ENCODE data around the gene DISC1. TPM values are rescaled to one million over a fixed set of nuclear protein-coding genes. Genes with fewer than 3 reads are reported as not detected.

DISC1 gene
- total RNA-seq, 1 experiment from 2014 or later = 1.8 TPM

DNA sequence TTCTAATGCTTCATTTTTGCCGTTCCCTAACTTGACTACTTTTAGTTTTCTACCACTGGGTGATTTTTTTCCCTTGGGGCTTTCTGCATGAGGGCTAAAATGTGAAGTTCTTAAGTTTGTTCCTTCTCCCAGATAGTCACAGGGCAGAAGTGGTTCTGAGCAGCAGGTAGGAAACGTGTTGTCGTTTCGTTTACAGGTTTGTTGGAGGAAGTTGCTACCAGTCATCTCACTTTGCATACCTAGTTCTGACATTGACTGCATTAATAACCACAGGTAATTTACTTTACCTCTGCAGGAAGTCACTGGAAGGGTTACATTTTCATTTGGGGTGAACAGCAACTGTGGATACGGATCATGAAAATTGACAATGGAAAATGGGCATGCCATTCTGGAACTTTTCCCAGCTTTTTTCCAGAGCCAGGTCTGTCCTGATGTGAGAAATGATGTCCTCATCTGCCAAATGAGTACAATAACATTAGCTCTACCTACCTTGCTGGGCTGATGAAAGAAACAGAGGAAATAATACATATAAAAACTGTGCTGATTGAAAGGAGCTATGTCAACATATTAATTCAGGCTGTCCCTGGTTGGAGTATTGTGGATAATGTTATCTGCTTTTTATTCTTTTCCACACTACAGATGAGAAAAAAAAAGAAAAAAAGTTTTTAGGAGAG, 94.2 kb downstream of the DISC1 start:
- ChIA-PET CTCF (no interaction called here), POLR2A (no interaction called here), RAD21 (ENCODE audit: low non-redundant PET in 1 of 2, low total read pairs in 2 of 2, uncharacterized antibody in 2 of 2, unreplicated experiment in 2 of 2) (no interaction called here)
- no peak for DNase-seq (ENCODE audit: low read depth, low spot score)
- H3K4me3 ChIP-seq (replicated peaks in 1 of 2; ENCODE audit: low read depth in 1 of 2, low read length in 2 of 2) = no peak overlapping the region
- H3K9me3 ChIP-seq (ENCODE audit: control insufficient read depth in 1 of 2, insufficient read depth in 1 of 2, low read depth in 1 of 2, low read length in 2 of 2) = no peaks in the 10 kb centered on the region
- no peak overlapping the region for H3K27ac ChIP-seq (ENCODE audit: low read depth, low read length)
- no peaks in the 10 kb centered on the region for H3K27me3 ChIP-seq (ENCODE audit: insufficient read depth, low read length)
- ATAC-seq = no peak
- H3K4me1 ChIP-seq (ENCODE audit: control insufficient read depth in 1 of 2, insufficient read depth in 2 of 2, low read length in 2 of 2) = no peaks in the 10 kb centered on the region
- no peaks in the 10 kb centered on the region for H3K36me3 ChIP-seq (ENCODE audit: control insufficient read depth in 1 of 2, insufficient read depth in 2 of 2, low read length in 2 of 2)
- intact Hi-C loops (cut with micrococcal nuclease) = loop anchor here (10.0 kb wide), 1 partner anchor 904 kb away; no protein-coding TSS in a partner anchor
- no peak for TF ChIP-seq ZFX (IDR thresholded peaks at IDR 0.05)
- no peak for TF ChIP-seq EZH2 (IDR thresholded peaks at IDR 0.05)
- no peak for TF ChIP-seq SIN3A (IDR thresholded peaks at IDR 0.05; ENCODE audit: low read depth)
- TF ChIP-seq POLR2A (IDR thresholded peaks at IDR 0.05; ENCODE audit: borderline replicate concordance, extremely low read depth, insufficient read depth, insufficient read length) = no peak
- no peak for TF ChIP-seq CEBPB (IDR thresholded peaks at IDR 0.05; ENCODE audit: low read depth)
- no peak for TF ChIP-seq JUND (IDR thresholded peaks at IDR 0.05)
- no peak for TF ChIP-seq EGR1 (IDR thresholded peaks at IDR 0.05; ENCODE audit: low read depth)
- no peak for TF ChIP-seq SRF (IDR thresholded peaks at IDR 0.05; ENCODE audit: low read depth)
- no peak for TF ChIP-seq FOSL1 (IDR thresholded peaks at IDR 0.05; ENCODE audit: low read depth)
- TF ChIP-seq EZH2phosphoT487 (IDR thresholded peaks at IDR 0.05; ENCODE audit: borderline replicate concordance) = no peak
- H3K9me2 ChIP-seq (ENCODE audit: insufficient read depth) = no peaks in the 10 kb centered on the region
- no peak overlapping the region for H3K9ac ChIP-seq (ENCODE audit: low read length)
- no peaks in the 10 kb centered on the region for H3K79me2 ChIP-seq (ENCODE audit: insufficient read depth, low read length)
- H4K20me1 ChIP-seq (ENCODE audit: insufficient read depth) = no peaks in the 10 kb centered on the region
- no TSS peak for BruUV-seq (replicated peaks)
- H2AFZ ChIP-seq (ENCODE audit: low read depth, low read length, poor library complexity, severe bottlenecking) = no peak overlapping the region
- H3K4me2 ChIP-seq (ENCODE audit: low read length) = no peak overlapping the region

DNA sequence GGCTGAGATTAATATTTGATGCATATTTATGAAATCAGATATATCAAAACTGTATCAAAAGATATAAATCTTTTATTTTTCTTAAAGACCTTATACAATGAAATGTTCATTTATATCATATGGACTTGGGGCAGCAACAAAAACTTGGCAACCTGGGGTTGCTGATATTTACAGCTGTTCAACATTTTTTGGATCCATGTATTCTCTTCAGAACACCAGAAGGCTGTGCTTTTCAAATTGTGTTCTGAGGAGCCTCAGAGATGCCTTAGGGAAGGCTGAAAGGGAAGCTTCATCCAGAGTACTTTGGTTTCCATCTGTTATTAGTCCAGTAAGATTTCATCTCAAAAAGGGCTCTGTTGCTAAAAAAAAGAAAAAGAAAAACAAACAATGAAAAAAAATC, 94.8 kb downstream of the DISC1 start:
- RAD21 ChIA-PET (ENCODE audit: low non-redundant PET in 1 of 2, low total read pairs in 2 of 2, uncharacterized antibody in 2 of 2, unreplicated experiment in 2 of 2) = no interaction called here
- intact Hi-C loops (cut with micrococcal nuclease) = loop anchor here (10.0 kb wide), 1 partner anchor 903 kb away; no protein-coding TSS in a partner anchor
- TF ChIP-seq, protein P1, sequence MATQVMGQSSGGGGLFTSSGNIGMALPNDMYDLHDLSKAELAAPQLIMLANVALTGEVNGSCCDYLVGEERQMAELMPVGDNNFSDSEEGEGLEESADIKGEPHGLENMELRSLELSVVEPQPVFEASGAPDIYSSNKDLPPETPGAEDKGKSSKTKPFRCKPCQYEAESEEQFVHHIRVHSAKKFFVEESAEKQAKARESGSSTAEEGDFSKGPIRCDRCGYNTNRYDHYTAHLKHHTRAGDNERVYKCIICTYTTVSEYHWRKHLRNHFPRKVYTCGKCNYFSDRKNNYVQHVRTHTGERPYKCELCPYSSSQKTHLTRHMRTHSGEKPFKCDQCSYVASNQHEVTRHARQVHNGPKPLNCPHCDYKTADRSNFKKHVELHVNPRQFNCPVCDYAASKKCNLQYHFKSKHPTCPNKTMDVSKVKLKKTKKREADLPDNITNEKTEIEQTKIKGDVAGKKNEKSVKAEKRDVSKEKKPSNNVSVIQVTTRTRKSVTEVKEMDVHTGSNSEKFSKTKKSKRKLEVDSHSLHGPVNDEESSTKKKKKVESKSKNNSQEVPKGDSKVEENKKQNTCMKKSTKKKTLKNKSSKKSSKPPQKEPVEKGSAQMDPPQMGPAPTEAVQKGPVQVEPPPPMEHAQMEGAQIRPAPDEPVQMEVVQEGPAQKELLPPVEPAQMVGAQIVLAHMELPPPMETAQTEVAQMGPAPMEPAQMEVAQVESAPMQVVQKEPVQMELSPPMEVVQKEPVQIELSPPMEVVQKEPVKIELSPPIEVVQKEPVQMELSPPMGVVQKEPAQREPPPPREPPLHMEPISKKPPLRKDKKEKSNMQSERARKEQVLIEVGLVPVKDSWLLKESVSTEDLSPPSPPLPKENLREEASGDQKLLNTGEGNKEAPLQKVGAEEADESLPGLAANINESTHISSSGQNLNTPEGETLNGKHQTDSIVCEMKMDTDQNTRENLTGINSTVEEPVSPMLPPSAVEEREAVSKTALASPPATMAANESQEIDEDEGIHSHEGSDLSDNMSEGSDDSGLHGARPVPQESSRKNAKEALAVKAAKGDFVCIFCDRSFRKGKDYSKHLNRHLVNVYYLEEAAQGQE (IDR thresholded peaks at IDR 0.05; ENCODE audit: low read depth) = no peak
- TF ChIP-seq ELF1 (IDR thresholded peaks at IDR 0.05; ENCODE audit: borderline replicate concordance, low read depth) = no peak
- TF ChIP-seq MAX (IDR thresholded peaks at IDR 0.05) = no peak
- TF ChIP-seq TCF7L2 (IDR thresholded peaks at IDR 0.05; ENCODE audit: borderline replicate concordance, extremely low read depth, insufficient read depth, insufficient read length) = no peak
- TF ChIP-seq SRF (IDR thresholded peaks at IDR 0.05; ENCODE audit: low read depth) = no peak
- TF ChIP-seq YY1 (IDR thresholded peaks at IDR 0.05; ENCODE audit: extremely low read depth, insufficient replicate concordance, low read depth, low read length) = no peak
- TF ChIP-seq POLR2A (IDR thresholded peaks at IDR 0.05; ENCODE audit: borderline replicate concordance, extremely low read depth, insufficient read depth, insufficient read length) = no peak
- TF ChIP-seq JUND (IDR thresholded peaks at IDR 0.05) = no peak
- TF ChIP-seq ZFX (IDR thresholded peaks at IDR 0.05) = no peak
- no peak for TF ChIP-seq ATF3 (IDR thresholded peaks at IDR 0.05)
- TF ChIP-seq EZH2 (IDR thresholded peaks at IDR 0.05) = no peak
- no peak for TF ChIP-seq EZH2phosphoT487 (IDR thresholded peaks at IDR 0.05; ENCODE audit: borderline replicate concordance)

More for the DNA sequence above, 94.8 kb downstream of the DISC1 start:
- no peak for ATAC-seq
- no peak overlapping the region for H3K9ac ChIP-seq (ENCODE audit: low read length)
- no peaks in the 10 kb centered on the region for H3K27me3 ChIP-seq (ENCODE audit: insufficient read depth, low read length)
- CTCF ChIA-PET = no interaction called here
- H2AFZ ChIP-seq (ENCODE audit: low read depth, low read length, poor library complexity, severe bottlenecking) = no peak overlapping the region
- no peaks in the 10 kb centered on the region for H4K20me1 ChIP-seq (ENCODE audit: insufficient read depth)
- BruUV-seq (replicated peaks) = no TSS peak
- no peak overlapping the region for H3K4me2 ChIP-seq (ENCODE audit: low read length)
- POLR2A ChIA-PET = no interaction called here
- no peak overlapping the region for H3K4me3 ChIP-seq (replicated peaks in 1 of 2; ENCODE audit: low read depth in 1 of 2, low read length in 2 of 2)
- no peaks in the 10 kb centered on the region for H3K9me3 ChIP-seq (ENCODE audit: control insufficient read depth in 1 of 2, insufficient read depth in 1 of 2, low read depth in 1 of 2, low read length in 2 of 2)
- no peak for DNase-seq (ENCODE audit: low read depth, low spot score)
- H3K27ac ChIP-seq (ENCODE audit: low read depth, low read length) = no peak overlapping the region
- H3K4me1 ChIP-seq (ENCODE audit: control insufficient read depth in 1 of 2, insufficient read depth in 2 of 2, low read length in 2 of 2) = no peaks in the 10 kb centered on the region
- H3K36me3 ChIP-seq (ENCODE audit: control insufficient read depth in 1 of 2, insufficient read depth in 2 of 2, low read length in 2 of 2) = no peaks in the 10 kb centered on the region
- H3K79me2 ChIP-seq (ENCODE audit: insufficient read depth, low read length) = no peaks in the 10 kb centered on the region
- no peaks in the 10 kb centered on the region for H3K9me2 ChIP-seq (ENCODE audit: insufficient read depth)
